Dermis blood vessel endothelial cell (primary cell): ENCODE results near the gene IFNG. TPM values are rescaled to one million over a fixed set of nuclear protein-coding genes. Genes with fewer than 3 reads are reported as not detected.
"Not testable (repeated sequence)": the region's sequence is repeated elsewhere in the genome, so short reads cannot be mapped to it uniquely, and the experiment has no call there.

ENCODE experiments used
- DNase-seq: peaks from one replicate; pipeline ENCODE4 v3.0.0; 2010
- total RNA-seq: library from RNA; depleted of rRNA; stranded (reverse); fragments of >200 nt; gene quantifications from 2 replicates; pipeline ENCODE4 v1.2.3, GENCODE V29; 2014

IFNG gene
- total RNA-seq = not detected in 2 replicates

DNA sequence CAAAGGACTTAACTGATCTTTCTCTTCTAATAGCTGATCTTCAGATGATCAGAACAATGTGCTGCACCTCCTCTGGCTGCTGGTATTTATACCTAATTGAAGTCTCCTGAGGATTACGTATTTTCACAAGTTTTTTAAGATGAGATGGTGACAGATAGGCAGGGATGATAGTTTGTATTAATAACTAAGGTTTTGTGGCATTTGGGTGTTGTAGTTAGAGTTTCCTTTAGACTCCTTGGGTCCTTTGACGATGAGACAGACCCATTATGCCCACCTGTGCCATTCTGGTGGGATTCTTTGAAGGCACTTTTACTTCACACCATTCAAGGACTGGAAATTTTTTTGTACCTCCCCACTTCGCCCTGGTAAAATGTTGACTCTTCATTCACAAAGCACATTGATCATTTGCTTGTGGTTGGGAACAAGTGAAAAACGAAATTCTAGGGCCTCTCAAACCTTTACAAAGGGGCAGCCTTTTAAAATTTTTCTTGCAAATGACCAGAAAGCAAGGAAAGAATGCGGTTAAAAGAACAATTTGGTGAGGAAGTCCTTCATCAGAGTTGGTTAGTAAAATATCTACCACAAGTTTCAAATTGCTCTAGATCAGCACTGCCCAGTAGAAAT is at the start of gene IFNG:
TSS of gene IFNG (minus strand) at position 60 of the 624 bp plus-strand sequence. CDS start 125 bp downstream, outside the sequence.
- no peak for DNase-seq

DNA sequence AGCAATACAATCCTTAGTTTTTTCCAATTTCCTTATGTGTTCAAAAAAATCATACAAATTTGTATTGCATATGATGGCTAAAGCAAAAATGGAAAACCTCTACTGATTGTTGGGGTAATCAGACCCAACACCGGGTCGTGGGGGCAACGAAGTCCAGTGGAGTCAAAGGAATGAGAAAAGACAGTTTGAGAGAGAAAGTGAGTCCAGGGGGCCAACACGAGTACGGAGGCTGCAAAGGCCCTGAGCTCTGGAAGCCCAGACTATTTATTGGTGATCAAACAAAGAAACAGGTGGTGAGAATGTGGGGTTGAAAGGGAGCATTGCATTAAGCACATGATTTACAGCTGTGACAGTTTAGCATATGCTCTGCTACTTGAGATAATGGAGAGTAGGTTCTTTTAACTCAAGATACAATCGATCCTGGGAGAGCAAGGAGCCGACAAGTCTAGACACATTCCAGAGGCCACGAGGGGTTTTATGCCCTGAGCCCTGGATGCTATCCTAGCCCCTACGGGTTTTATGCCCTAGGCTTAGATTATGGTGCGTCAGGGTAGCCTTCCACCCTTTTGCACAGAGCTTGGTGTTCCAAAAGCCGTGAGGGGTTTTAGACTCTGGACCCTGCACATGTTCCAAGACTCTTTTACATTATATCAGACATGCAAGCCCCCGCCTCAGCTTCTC is 49.6 kb upstream of the IFNG start:
- not testable (repeated sequence) for DNase-seq

DNA sequence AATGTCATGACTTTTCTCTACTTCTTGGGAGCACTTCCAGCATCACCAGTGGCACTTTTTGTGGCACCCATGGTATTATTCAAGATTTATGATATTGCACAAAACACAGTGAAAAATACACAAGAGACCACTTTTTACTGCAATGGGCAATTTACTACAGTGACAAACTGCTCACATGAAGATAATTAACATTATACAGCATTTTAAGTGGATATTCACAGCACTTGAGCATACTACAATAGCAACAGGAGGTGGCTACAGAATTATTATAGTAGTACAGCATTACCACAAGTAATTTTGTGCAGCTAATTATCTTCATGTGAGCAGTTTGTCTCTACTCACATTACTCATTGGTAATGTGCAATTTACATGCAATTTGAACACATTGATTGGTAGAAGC is 47.7 kb upstream of the IFNG start:
- DNase-seq = no peak

DNA sequence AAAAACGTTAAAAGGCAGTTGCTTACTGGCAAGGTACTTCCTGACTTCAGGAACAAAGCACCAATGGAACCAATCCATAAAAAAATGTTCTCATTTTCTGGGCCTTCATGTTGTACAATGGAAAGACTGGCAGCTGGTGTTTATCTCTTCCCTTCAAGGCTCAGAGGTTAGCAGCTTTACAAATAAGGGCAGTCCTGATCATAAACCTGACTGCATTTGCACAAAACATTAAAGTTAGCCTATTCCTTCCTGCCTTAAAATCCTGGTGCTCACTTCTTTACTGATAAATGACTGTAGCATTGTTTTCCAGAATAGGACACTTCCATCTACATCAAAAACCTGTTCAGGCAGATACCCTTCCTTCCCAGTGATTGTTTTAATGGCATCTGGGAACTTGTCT is 46.9 kb upstream of the IFNG start:
- peak; percentile 11 for DNase-seq

DNA sequence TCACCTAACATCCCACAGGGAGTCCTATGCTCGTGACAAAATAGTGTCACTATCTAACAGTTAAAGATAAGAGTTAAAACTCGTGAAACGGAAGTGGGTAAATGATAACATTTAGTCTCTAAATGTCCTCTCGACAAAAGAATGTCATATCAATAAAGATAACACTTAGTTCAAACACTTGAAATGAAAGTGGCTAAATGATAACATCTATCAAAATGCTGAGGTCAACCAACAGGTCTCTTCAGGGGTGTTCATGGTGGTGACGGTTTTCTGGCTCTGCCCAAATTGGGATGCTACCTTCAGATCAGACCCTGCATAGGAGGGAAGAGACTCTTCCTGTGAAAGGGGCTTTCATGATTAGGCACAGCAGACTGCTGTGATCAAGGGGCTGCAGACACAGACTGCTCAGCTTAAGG is 43.9 kb upstream of the IFNG start:
- no peak for DNase-seq

DNA sequence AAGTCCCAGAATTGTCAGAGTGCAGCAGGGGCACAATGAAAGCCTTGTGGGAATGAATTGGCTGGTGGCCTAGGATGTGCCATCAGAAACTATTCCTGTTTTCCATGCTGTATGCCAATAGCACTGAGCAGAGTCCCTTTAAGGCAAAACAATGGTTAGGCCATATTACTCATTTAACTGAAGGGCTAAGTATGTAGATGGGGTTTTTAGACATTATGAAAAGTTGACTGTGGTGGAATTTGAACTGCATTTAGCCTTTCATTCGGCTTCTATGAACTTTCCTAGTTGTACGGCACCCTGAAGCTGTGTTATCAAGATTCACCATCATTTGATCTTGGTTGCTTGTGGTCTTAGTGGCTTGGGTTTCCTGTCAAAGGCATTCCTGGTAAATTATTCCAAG is 41.3 kb upstream of the IFNG start:
- no peak for DNase-seq

DNA sequence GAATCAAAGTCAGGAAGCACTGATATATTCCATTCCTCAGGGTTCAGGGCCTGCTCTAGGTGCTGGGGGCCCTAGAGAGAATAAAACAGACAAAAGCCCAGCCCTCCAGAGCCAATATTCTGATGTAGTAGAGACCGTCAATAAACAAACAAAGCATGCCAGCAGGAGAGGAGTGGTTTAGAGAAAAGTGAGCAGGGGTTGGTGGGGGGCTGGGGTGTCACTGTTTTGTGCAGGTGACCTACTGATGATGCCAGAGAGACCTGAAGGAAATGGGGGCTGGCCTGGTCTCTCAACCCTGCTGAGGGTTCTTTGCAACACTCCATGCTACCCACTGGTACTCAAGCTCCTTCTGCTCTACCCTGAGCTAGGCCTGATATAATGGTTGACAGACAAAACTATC is 39.6 kb upstream of the IFNG start:
- DNase-seq = no peak

DNA sequence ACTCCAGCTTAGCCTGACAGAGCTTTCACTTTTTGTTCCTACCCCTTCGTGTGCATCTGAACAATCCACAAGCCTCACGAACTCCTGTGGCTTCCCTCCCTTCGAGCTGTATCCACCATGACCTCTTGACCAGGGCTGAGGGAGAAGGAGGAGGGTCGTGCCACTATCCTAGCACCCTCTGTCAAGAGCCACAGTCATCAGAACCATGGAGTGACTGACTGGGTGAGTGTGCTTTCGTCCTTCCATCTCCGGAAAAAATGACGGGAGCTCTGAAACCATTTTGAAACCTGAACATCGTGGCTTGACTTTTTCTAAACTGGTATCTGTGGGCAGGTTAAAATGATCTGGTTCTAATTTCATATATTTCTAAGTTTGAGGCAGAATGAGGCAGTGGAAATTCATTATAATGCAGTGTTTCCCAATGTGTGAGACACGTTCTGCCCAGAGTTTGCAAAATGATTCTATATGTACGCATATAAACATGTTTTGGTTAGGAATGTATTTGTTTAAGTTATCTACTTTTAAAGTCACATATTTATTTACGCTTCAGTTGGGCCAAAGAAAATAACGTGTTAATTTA is 39.1 kb upstream of the IFNG start:
- DNase-seq = no peak

DNA sequence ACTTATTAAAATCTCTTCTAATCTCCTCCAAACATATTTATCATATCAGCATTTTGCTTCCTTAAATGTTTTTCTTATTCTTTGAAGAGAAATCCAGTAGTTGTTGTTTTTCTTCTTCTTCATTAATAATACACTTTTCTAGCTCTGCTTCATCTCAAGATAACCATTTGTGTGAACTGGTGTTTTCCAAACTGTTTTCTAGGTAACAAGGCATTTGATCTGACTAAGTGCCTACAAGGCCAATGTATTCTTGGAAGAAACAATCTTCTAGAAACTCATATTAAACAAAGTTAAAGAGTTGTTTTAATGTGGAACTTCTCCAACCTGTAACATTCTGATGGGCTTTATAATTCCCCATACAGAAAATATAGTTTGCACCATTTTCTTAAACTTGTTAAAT is 30.8 kb upstream of the IFNG start:
- no peak for DNase-seq

DNA sequence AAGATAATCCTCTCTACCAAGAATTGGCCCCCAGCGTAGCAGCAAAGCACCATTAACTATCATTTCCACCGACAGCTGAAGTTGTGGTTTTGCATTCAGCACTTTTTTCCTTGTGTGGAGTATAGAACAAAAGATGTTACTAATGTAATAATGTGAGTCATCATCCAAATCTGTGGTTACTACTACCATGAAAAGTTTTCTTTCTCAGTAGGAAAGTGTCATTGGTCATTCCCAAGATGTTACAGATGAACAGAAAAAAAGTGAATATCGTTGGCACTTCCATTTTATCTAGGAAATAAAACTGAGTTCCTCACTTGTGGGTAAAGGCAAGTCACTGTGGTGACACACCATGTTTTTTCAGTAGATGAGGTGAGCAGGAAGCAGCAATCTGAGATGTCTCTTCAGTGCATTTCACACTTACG is 30.3 kb upstream of the IFNG start:
- no peak for DNase-seq

DNA sequence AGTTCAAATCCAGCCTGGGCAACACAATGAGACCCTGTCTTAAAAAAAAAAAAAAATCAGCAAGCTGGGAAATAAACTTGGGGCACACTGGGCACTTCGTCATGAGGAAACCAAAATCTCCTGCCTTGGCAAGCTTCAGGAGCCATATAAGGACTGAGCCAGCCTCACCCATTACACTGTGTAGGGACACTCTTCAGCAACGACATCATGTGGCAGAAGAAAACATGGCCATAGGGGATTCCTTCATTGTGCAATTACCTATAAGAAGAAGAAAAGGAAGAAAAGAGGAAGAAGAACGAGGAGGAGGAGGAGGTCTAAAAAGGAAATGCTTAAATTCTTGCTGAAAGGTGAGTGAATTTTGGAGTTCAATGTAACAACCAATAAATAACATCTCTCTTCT is 26.1 kb upstream of the IFNG start:
- DNase-seq = no peak

DNA sequence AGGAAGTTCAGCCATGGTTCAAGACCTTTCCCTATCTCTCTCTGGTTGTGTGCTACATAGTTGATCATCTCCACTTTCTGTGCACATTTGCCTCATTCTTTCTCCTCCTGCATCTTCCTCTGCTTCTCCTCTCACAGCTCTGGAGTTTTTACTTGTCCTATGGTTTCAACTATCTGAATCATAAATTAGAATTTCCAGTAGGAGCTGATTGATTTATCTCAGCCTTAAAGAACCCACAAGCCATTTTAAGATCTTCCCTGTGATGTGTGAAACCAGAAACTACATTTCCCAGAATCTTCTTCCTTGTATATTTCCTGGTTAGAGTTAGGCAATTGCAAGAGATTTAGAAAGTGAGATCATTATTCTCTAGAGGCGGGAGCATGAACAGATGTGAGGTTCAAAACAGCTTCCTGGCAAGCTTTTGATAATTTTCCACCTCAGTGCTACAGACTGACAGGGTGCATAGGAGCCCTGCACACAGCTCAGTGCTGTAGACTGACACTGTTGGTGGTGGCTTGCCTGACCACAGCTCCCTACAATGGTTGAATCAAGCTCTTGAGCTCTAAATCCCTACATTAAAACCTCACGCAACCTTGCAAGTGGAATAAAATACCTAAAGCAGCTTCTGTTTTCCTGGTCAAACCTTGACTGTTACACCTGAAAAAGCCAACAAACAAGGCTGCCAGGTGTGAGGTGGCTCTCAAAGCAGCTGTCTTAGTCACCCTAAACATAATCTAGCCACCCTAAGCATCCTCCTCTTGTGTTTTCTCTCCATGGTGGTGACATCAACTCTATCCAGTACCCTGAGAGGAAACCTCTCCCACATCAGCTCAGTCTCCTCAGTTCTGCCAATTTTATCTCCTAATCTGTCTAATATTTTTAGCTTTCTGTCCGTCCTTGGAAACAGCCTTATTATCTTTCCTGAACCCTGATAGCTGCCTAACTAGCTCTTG is 21.5 kb upstream of the IFNG start:
- no peak for DNase-seq

DNA sequence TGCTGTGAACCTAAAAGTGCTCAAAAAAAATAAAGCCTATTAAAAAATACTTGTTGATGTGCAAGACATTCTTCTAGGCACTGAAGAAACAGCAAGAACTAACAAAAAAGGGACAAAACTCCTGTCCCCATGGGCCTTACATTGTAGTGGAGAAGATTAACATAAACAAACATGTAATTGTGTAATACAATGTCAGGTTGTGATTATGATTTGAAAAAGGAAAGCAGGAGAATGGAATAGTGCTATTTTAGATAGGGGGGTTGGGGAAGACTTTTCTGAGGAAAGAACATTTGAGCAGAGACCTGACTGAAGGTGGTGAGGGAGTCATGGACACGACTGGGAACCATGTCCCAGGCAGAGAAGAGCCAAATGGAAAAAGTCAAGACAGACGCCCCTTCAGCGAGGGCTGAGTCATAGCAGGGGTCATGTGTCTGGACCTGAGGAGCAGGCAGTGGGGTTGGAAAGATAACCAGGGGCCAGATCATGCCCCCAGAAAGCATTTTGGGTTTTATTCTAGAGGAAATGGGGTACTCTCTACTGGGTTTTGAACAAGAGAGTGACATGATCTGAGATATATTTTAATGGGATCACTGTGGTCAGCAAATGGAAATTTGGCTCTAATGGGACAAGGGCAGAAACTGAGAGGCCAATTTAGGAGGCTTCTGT is 19.4 kb upstream of the IFNG start:
- no peak for DNase-seq

DNA sequence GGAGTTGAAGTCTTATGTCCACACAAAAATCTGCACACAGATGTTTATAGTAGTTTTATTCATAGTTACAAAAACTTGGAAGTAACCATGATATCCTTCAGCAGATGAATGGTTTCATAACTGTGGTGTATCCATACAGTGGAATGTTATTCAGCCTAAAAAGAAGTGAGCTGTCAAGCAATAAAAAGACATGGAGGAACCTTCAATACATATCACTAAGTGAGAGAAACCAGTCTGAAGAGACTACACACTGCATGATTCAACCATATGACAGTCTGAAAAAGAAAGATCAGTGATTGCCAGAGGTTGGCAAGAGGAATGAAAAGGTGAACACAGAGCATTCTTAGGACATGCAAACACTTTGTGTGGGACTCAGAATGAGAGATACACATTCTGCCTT is 18.6 kb upstream of the IFNG start:
- no peak for DNase-seq

DNA sequence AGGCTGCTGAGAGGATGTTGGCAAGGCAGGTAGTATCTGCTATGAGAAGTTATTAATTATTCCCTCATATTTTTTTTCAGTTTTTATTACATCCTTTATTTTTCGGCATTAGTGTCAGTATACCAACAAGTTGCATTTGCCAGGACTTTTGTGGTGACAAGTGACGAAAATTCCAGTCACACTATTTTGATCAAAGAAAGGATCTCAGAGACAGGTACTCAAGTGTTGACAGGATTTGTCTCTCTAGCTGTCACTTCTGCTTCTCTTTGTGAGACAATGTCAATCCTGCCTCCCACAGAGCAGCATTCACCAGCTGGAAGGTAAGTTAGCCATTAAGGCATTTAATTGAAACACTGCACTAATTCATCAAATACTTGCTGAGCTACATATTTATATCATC is 18.0 kb upstream of the IFNG start:
- DNase-seq = no peak

DNA sequence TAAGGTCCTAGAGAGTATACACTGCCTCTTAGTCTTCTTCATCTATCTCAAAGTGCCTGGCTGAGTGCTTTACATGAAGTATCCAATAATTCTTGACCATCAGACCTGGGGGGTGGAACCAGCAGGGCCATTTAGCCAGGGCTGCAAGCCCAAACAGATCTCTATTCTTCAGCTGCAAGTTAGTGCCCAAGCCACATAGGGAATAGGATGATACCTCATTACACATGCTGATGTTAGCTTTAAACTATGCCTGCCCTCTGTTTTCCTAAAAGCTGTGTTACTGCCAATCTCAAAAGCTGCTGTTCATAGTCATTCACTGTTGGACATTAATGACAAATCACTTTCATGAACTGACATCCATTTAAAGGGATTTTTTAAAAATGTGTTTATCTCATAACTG is 16.7 kb upstream of the IFNG start:
- DNase-seq = no peak

DNA sequence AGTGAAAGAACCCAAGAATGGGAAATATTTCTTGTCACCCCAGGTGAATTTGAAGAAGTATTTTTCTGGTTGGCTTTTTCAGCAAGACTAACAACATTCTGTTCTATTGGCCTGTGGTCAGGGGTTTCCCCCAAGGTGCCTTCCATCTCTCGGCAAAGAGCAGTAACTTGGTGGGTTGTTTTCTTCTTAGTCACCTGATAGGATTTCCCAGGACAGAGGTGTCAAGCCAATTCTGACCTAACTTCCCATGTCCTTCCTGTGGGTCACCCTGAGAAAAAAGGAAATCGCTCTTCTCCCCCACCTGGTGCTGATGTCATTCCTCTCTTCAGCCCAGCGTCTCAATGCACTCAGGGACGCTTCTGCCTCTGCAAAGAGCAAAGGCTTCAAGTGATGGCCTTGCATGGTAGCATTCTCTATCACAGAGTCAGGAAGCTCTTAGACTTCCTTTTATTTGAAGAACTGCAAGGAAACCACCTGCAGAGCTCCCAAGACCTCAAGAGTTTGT is 16.1 kb upstream of the IFNG start:
- peak; percentile 1 for DNase-seq

DNA sequence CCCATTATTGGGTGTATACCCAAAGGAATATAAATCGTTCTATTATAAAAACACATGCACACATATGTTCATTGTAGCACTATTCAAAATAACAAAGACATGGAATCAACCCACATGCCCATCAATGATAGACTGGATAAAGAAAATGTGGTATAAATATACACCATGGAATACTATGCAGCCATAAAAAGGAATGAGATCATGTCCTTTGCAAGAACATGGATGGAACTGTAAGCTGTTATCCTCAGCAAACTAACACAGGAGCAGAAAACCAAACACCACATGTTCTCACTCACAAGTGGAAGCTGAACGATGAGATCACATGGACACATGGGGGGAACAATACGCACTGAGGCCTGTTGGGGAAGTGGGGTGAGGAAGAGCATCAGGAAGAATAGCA is 15.2 kb upstream of the IFNG start:
- not testable (repeated sequence) for DNase-seq

DNA sequence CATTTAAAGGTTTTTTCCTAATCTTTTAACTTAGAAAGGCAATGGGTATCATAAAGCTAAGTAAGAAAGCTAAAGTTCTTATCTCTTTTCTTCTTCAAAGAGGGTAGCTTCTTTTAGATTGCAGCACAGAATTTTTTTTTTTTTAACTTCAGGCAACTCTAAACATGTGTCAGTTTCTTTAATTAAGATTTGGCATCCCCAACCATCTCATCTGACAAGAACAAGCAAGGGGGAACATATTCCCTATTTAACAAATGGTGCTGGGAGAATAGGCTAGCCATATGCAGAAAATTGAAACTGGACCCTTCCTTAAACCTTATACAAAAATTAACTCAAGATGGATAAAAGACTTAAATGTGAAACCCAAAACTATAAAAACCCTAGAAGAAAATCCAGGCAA is 14.3 kb upstream of the IFNG start:
- DNase-seq = no peak

DNA sequence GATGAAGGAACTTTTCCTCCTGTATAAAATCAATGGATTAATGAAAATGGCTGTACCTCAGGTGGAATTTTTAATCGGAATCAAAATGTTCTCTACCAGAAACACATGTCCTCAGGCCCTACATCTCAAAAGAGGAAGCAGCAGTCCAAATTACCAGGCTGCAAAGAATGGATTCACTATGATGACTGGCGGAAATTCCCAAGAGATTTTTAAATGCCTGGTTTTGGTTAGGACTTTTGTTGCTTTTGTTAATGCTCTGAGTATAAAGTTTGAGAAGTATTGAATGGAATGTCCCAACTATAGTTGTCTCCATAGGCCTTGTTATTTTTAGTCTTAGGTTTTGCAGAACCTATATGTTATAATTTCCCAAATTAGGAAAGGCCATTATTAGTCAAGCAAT is 11.2 kb upstream of the IFNG start:
- no peak for DNase-seq

DNA sequence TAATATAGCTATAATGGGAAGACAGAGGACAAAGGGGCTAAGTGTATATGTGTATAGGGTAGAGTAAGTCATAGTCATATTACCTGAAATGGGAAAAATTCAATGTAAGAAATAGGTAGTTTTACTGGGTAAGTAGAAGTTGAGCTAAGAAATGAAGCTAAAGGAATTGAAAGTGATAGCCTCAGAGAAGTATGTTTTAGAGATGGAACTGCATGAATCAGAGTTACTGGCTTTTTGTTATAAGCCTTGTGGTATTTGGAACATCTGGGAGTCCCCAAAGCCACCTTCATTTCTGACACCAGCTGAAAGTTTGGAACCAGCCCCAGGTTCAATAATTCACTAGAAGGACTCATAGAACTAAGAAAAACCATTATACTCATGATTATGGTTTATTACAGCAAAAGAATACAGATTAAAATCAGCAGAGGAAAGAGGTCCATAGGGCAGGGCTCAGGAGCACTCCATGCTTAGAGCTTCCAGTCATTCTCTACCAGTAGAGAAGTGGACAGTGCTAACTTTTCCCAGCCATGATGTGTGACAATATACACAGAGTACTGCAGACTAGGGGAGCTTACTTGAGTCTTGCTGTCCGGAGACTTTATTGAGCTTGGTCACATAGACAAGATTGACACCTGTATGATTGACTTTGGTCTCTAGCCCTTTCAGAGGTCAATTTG is 9.8 kb upstream of the IFNG start:
- DNase-seq = no peak

DNA sequence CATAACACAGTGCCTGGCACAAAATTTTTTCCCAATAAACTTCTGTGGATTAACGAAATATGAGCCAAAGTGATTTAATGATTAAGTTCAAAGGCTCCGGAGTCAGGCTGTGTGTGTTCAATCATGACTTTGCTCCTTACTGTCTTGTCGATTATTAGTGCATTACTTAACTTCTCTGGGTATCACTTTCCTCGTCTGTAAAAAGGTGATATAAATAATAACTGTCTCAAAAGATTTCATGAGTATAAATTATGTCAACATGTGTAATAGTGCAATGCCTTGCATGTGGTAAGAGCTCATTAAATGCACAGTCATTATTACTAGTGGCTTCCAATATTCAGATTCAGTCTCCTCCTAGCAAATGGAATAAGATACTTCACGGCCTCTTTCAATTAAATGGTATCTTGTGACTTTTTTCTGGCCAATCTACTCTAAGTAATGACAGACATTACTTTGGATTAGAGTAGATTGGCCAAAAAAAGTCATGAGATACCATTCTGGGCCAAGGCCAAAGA is 6.8 kb upstream of the IFNG start:
- no peak for DNase-seq
